Suprapubic skin (tissue), 4 donors: ENCODE data around the gene ERI3.

ENCODE experiments used
- CTCF ChIP-seq, 2 donors: fragments of 200-600 bp in 1 of 2; fragments of 450-650 bp in 1 of 2; sonication (generic) in 1 of 2; IDR thresholded peaks; one replicate each; pipeline ENCODE4 v1.5.1; 2016 to 2019; ENCODE audit warnings: antibody characterized with exemption in 2 of 2, mild to moderate bottlenecking in 1 of 2, moderate library complexity in 1 of 2
- EP300 ChIP-seq: sonication (generic); formaldehyde crosslinking; IDR thresholded peaks from one replicate; pipeline ENCODE4 v1.6.1; 2017; ENCODE audit warnings: antibody characterized with exemption
- POLR2A ChIP-seq, 2 donors: fragments of 450-650 bp; IDR thresholded peaks; one replicate each; pipeline ENCODE4 v1.6.1; 2017; ENCODE audit warnings: antibody characterized with exemption in 2 of 2, mild to moderate bottlenecking in 2 of 2, moderate library complexity in 2 of 2
- POLR2AphosphoS5 ChIP-seq, 3 donors: sonication (generic); formaldehyde crosslinking; IDR thresholded peaks; one replicate each; pipeline ENCODE4 v1.6.1; 2017; ENCODE audit warnings: antibody characterized with exemption in 3 of 3

GRCh38 chr1:44353604-44354003 is 1.5 kb downstream of the ERI3 start:
- TF ChIP-seq CTCF (IDR thresholded peaks at IDR 0.05) (no peak), POLR2A (IDR thresholded peaks at IDR 0.05) (no peak), POLR2AphosphoS5 (IDR thresholded peaks at IDR 0.05) (no peak), EP300 (no peak)
